ENCODE measurements around the gene TMEM106C.

Gene TMEM106C

GRCh38 chr12:47995981-47996401 lies 32.6 kb downstream of the TMEM106C start:
- DNase-seq (ENCODE audit: low read depth in 2 of 2), result no peak

DNA sequence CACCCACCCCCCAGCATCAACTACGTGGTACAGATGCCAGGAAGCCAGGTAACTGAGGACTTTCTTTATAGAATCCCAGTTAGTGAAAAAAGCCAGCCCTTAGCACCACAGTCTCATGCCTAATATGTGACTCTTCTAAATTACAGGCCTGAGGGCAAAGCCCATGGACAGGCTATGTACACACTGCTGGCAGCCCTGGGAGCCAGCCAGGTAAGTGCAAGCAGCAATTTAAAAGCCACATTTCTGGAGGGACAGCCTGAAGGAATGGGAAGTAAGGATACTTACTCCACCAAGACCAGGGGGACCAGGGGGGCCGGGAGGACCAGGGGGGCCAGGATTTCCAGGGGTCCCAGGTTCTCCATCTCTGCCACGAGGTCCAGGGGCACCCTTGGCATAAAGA lies 33.9 kb downstream of the TMEM106C start:
- DNase-seq (ENCODE audit: low read depth in 2 of 2), result no peak

DNA sequence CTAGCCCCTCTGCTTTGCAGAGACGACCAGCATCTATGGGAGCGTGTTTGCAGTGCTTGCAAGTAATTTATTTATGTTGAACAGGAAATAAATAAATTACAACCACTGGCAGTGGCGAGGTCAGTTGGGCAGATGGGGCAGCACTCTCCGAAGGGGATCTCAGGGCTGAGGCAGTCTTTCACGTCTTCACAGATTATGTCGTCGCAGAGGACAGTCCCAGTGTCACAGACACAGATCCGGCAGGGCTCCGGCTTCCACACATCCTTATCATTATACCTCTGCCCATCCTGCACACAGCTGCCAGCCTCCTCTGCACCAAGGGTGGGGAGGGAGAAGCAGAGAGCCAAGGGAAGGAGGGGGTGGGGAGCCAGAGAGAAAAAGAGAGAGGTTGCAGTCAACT lies 36.4 kb downstream of the TMEM106C start:
- DNase-seq (ENCODE audit: low read depth in 2 of 2), result no peak

DNA sequence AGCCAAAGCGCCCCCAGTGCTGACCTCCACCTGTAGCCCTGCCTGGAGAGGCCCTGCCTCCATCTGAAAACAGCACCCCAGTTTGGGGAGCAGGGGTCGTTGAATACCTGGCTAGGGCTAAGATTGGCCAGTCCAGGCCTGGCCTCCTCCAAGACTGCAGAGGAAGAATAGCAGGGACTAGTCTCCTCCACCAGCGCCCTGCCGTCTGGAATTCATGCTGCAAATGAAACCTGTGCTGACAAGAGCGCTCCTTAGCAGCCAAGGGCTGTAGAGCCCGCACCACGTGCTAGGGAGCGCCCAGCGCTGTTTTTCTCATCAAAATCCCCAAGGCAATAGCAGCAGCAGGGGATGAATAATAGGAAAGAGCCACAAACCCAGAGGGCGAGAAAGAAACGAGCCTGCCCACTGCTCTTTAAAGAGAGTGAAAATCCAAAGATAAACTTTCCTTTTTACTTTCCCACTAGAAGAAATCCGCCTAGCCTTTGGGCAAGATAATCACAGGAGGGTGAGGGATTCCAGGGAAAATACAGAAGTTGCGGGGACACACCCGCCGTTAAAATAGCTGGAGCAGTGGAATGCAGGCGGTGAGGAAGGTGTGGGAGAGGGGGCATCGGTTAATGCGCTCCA lies 37.6 kb downstream of the TMEM106C start:
- no peak for DNase-seq (ENCODE audit: low read depth in 2 of 2)

GRCh38 chr12:48001505-48002413 lies 38.4 kb downstream of the TMEM106C start:
- DNase-seq (ENCODE audit: low read depth in 2 of 2), result no peak

DNA sequence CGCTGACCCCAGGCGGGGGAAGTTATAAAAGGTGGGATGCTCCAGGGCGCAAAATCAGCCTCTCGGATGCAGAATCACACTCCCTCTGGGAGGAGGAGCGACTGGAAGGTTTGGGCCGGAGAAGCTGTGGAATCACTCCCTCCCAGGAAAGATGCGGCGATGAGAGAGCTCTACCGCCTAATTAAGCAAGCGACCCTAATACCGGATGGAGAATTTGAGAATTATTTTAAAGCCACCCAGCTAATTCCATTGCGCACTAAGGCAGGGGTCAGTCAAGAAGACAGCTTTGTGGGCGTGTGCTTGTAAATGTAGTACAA lies 39.0 kb downstream of the TMEM106C start:
- DNase-seq (ENCODE audit: low read depth in 2 of 2), result no peak

- DNase-seq (ENCODE audit: low read depth in 2 of 2), result no peak
These were observed 39.4 kb downstream of the TMEM106C start for GRCh38 chr12:48002773-48003218.

DNA sequence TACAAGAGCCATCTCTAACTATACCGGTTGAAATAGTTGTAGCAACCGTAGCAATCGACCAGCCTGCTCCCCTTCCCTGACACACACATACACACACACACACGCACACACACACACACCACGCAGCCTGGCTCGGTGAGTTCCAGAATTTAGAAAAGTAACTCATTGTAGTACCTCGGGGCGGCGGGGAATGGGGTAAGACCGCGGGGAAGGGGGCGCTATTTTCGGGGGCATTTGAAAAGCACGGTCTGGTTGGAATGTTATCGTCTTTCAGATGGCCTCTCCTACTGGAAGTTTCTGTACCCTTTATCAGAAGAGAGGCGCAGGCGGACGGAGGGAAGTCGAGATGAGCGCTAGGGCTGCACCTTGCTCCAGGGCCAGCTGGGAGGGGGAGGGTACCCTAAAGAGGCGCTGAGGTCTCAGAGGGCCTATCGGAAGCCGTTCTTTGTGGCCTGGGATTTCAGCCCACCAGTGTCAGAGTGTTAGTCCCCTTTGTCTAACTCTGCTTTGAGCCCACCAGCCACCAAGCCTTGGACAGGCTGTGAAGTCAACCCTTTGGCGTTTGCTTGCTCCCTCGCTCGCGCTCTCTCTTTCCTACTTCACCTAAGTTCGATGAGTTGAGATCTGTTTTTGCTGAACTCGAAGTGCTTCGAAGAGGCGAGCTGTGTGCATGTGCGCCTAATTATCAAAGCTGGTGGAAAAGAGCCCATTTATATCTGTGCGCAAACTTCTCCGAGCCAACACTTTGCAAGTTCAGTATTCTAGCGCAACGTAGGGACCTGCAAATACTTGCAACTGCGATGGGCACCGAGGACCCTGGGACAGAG lies 40.0 kb downstream of the TMEM106C start:
- DNase-seq (ENCODE audit: low read depth in 2 of 2), result no peak

DNA sequence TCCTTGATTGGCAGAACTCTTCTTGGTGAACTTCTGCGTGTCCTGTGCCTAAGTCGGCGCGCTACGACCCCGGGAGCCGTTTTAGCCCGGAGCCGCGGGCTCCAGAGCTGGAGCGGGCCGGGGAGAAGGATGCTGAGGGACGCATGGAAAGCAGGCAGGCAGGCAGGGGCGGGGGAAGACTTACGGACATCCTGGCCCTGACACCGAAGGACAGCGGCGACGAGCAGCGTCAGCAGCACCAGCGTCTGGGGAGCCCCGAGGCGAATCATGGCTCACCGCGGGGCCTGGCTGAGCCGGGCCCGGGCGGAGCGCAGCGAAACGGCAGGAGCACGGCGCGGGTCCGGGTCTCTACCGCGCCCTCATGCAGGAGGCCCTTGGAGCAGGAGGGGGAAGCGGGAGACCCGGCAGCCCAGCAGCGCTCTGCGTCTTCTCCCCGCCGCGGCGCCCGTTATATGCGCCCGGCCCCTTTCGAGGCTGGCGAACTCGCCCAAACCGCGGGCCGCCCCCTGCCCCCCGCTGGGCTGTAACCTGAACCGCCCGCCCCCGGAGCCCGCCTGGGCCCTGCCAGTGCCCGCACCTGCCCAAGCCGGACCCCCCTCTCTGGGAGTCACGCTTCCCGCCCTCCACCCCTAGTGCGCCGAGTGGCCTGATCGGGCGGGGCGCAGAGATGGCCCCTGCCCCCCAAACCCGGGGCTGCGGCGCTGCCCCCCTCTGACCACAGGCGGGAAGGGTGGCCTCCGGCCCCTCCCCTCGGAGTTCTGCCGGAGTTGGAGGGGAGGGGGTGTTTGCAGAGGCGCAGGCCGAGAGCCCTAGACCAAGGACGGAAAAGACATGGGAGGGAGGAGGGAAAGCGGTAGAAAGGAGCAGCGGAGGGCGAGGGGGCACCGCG lies 40.9 kb downstream of the TMEM106C start, which contains the start of gene COL2A1:
TSS of gene COL2A1 (minus strand) at position 424 of the 889 bp plus-strand sequence. CDS start at position 269, 155 bp downstream.
- DNase-seq (ENCODE audit: low read depth in 2 of 2), result no peak

- DNase-seq (ENCODE audit: low read depth in 2 of 2), result no peak
These were observed 41.8 kb downstream of the TMEM106C start for GRCh38 chr12:48005001-48005749.

GRCh38 chr12:48005750-48006021 lies 42.3 kb downstream of the TMEM106C start:
- DNase-seq (ENCODE audit: low read depth in 2 of 2), result no peak

DNA sequence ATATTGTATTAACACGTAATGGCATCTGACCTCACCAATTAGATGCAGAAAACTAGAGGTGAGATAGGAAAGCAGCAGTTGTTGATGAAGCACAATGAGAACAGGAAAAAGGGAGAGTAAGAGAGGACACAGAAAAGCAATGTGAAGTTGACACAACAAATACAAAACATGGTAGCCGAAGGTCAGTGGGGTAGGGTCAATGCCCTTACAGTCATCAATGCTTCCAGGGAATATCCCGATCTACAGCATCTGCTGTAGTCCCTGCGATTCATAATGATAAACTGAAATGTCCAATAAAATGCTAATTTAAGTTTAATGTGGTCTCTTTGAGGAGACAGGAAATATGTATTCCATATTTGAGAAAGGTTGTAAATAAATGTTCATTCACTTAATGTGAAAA lies 43.8 kb downstream of the TMEM106C start:
- no peak for DNase-seq (ENCODE audit: low read depth in 2 of 2)

GRCh38 chr12:48008349-48008748 lies 45.0 kb downstream of the TMEM106C start:
- DNase-seq (ENCODE audit: low read depth in 2 of 2), result no peak

GRCh38 chr12:48008950-48009349 lies 45.6 kb downstream of the TMEM106C start:
- DNase-seq (ENCODE audit: low read depth in 2 of 2), result no peak

DNA sequence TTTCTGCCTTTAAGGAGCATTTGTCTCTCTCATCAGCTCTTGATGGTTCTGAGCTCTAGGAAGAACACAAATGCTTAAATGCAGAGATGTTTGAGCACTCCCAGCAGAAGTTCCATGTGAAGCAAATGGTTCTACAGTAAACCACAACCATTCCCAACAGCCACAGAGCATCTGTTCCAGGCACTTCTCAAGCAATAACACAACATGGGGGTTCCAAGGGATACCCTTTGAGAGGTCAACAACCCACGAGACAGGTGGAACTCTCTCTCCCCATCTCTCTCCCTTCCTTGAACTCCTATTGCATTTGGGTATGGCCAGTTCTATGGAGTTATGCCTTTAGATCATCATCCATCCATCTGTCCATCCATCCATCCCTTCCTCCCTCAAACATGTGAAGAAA lies 46.1 kb downstream of the TMEM106C start:
- DNase-seq (ENCODE audit: low read depth in 2 of 2), result no peak

DNA sequence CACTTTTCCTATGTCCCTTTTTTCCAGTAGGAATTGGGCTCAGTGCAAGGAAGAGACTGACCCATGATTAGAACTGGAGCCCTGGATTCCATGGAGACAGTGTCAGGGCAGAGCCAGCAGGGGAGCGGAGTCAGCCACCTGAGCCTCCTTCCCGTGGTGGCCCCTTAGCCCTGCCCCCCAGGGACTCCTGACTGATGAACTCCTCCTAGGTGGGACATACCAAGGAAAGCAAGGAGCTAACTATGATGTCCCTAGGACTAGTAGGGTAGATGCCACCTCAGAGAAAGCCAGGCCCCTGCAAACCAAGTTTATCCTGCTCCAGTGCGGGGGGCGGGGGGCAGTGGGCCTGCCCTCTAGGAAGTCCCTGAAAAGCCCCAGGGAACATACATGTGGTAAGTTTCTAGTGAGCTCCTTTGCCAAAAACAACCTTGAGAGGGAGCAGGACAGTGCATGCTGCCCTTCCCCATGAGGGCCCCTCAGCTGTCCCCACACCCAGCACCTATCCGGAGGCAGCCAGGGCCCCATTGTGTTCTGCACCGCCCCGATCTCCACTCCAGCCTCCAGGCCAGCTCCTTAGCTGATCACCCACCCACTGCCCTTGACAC lies 47.1 kb downstream of the TMEM106C start:
- no peak for DNase-seq (ENCODE audit: low read depth in 2 of 2)

GRCh38 chr12:48012070-48012469 lies 48.7 kb downstream of the TMEM106C start:
- no peak for DNase-seq (ENCODE audit: low read depth in 2 of 2)

- no peak for DNase-seq (ENCODE audit: low read depth in 2 of 2)
These were observed 49.9 kb downstream of the TMEM106C start for GRCh38 chr12:48013287-48013686.

DNA sequence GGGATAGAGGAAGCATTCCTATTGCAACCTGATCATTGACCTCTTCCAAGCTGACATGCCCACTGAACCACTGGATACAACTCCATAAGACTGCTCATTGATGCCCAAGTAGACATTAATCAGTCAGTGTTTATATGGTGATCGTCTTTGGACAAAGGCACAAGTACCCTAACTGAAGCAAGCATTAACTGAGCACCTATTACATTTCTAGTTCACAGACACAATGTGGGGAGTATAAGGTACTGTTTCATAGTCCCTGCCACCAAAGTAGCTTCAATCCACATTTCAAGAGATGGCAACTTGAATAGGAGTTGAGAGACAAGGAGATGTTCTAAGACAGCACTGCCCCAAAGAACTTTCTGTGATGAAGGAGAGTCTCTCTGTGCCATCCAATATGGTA lies 51.7 kb downstream of the TMEM106C start:
- DNase-seq (ENCODE audit: low read depth in 2 of 2), result no peak

- no peak for DNase-seq (ENCODE audit: low read depth in 2 of 2)
These were observed 52.6 kb downstream of the TMEM106C start for GRCh38 chr12:48015954-48016353.
